HG03469 (cell line): ENCODE measurements around the gene VEGFB.

Source experiments
- ATAC-seq: cut with Tn5 transposase; IDR thresholded peaks from one replicate; pipeline ENCODE4 v1.9.1; 2021; ENCODE audit warnings: mild to moderate bottlenecking, moderate library complexity, moderate number of reproducible peaks; ENCODE audit not compliant: unreplicated experiment

VEGFB gene

DNA sequence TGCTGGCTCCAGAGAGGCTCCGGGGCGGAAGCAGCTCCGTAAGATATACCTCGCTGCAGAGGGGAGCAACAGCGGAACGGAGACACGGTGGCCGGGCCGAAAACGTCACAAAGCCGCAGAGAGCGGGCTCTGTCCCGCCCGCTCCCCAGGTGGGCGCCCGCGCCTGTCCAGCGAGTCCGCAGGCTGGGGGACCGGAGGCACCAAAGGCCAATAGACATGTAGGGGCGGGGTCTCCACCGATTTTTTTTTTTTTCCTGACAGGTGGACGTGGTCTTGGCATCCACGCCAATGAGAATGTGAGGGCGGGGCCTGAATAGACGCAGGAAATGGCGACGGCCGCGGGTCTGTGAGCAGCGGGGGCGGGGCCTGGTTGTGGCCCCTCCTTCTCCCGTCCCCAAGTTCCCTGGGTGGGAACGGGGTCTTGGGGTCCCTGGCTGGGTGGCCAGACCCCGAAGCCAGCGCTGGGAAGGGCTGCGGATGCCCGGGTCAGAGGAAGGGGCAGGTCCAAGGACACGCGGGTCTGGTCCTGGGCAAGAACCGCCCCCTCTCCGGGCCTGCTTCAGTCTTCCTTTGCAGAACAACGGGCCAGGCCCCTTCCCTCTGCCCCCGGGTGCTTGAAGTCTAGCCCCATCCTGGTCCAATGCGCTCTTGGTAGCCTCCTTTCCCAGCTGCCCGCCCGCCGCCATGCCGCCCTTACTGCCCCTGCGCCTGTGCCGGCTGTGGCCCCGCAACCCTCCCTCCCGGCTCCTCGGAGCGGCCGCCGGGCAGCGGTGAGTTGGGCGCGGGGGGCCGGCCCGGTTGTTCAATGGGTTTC lies 4.0 kb upstream of the VEGFB start, which contains the start of gene DNAJC4:
Gene DNAJC4, plus strand, starts transcription at position 378 of the 814 bp plus-strand sequence. Its CDS starts 307 bp downstream, at position 685.
- ATAC-seq = no peak

DNA sequence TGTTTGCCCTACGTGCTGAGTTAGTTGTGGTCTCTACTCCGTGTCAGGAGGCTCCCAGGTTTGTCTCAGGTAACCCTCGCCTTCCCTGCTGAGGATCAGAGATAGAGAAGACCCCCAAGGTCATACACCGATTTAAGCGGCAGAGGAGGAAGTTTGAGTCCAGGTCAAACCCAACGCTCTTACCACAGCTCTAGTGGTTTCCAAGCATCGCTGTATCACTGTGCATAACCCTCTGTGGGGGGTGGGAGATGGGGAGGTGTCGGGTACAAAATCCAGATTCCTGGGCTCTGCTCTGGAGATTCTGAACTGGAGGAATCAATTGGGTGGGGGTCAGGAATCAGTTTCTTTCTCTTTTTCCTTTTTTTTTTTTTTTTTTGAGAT lies 3.4 kb upstream of the VEGFB start:
- ATAC-seq = no peak

DNA sequence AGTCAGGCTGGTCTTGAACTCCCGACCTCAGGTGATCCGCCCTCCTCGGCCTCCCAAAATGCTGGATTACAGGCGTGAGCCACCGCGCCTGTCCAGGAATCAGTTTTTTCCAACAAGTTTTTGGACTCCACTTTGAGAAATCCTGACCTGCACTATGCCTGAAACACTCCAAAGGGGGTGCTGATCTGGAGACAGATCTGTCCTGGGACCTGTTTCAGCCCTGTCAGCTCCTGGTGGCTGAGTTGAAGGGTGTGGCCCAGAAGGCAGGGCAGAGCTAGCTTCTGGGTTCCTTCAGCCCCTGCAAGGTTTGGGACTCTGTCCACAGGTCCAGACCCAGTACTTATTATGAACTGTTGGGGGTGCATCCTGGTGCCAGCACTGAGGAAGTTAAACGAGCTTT lies 2.8 kb upstream of the VEGFB start:
- ATAC-seq = no peak

DNA sequence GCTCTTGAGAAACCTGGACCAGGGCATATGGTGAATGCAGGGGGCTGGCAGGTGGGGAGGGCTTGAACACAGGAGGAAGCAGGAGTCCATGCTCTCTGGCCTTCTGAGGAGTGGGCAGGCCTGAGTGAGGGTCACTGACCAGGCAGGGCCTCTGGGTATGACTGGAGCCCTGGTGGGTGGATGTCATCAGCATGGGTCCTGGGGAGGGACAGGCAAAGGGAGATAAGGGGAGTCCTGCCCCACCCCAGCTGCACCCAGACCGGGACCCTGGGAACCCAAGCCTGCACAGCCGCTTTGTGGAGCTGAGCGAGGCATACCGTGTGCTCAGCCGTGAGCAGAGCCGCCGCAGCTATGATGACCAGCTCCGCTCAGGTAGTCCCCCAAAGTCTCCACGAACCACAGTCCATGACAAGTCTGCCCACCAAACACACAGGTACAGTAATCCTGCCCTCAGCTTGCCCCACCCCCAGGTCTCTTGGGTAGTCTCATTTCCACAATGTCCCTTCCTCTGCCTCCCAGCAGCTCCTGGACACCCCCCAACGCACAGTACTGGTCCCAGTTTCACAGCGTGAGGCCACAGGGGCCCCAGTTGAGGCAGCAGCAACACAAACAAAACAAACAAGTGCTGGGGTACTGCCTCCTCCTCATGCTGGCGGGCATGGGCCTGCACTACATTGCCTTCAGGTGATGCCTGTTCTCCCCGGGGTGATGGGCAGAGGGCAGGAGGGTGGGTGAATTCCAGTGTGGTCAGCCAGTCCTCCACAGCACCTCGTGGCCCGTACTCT lies 2.0 kb upstream of the VEGFB start:
- ATAC-seq = no peak

DNA sequence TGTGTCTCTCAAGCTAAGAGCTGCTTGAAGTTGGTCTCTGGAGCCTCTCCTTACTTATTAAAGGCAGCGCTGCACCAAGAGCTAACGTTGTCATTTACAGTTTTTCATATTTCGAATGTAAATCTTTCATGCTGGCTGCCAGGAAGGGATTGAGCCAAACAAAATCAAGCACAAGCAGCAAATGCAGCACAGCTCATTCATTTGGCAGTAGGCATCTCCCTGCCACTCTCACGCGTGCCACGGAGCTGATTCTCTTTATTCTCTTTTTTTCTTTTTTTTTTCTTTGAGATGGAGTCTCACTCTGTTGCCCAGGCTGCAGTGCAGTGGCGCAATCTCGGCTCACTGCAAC lies 1.4 kb upstream of the VEGFB start:
- ATAC-seq = no peak

DNA sequence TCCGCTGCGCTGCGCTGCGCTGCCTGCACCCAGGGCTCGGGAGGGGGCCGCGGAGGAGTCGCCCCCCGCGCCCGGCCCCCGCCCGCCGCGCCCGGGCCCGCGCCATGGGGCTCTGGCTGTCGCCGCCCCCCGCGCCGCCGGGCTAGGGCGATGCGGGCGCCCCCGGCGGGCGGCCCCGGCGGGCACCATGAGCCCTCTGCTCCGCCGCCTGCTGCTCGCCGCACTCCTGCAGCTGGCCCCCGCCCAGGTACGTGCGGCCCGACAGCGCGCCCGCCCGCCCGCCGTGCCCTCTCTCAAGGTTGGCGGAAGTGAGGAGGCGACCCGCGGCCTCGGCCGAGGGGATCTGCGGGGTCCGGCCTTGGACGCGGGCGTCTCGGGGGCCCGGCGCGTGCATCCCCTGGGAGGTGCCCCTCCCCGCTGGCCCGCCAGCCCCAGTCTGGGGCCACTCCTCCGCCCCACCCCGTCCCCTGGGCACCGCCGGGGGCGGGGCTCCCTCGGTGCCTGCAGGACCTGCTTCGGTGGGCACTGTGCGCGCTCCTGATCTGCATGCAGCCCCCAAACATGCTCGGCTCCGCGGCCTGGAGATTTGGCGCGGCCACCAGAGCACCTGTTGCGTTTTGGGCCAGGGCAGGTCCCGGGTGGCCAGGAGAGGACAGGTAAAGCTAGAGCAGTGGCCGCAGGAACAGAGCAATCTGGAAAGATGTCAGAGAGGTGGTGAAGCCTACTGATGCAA lies 429 bp downstream of the VEGFB start:
- no peak for ATAC-seq

DNA sequence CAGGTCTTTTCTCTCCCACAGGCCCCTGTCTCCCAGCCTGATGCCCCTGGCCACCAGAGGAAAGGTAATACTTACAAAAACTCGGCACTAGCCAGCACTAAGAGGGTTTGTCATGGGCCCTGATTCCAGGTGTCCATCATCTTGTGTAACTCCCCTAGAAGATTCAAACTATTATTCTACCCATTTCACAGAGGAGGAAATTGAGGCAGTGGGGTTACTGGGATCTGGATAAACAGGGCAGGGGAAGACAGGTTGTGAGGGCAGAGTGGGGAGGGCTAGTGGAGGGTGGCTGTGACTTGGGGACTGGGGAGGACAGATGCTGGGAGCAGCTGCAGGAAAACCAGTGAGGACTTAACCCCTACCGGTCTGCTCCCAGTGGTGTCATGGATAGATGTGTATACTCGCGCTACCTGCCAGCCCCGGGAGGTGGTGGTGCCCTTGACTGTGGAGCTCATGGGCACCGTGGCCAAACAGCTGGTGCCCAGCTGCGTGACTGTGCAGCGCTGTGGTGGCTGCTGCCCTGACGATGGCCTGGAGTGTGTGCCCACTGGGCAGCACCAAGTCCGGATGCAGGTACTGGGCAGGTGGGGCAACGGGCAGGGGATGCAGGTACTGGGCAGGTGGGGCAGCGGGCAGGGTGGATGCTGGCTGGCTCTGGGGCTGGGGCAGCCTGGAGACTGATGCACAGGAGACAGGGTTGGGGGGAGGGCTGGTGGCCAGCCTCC lies 1.2 kb downstream of the VEGFB start:
- ATAC-seq = no peak

DNA sequence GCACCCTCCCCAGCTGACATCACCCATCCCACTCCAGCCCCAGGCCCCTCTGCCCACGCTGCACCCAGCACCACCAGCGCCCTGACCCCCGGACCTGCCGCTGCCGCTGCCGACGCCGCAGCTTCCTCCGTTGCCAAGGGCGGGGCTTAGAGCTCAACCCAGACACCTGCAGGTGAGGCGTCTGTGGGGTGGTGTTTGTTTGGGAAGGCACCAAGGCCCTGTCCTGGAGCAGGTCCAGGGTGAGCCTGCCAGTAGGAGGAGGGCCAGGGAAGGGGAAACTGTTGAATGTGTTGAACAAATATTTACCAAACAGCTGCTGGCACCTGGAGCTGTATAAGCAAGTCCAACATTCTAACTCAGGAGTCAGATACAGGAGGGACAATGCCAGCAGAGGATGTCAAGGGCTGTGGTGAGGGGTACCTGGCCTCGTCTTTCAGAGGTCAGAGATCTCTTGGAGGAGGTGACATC lies 3.1 kb downstream of the VEGFB start:
- no peak for ATAC-seq

DNA sequence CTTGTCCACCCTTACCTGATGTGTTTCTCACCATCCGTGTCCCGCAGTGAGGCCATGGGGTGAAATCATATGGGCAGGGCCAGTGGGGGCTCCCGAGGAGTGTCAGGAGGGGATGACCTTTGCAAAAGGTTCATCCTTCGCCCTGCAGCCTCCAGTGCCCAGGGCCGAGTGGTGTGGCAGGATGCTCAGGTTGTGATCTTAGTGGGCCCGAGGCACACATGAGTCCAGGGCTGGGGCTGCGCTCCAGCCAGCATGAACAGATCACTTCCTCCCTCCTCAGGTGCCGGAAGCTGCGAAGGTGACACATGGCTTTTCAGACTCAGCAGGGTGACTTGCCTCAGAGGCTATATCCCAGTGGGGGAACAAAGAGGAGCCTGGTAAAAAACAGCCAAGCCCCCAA lies 3.7 kb downstream of the VEGFB start:
- ATAC-seq = no peak

DNA sequence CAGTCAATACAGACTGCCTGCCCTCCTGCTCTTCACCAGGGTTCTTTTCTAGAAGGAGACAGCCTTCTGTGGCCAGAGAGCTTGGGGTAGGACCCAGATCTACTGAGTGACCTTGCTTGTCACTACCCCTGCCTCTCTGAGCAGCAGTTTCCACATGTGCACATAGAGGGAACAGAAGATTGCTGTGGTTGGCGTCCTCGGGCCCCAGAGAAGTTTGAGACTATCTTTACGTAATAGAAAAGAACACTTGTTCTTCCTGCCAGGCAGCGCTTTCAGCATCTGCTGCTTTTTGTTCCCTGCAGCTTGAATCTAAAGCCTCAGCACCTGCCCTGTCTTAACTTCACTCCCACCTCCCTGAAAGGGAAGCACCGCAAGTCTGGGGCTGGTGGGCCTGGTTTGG lies 4.6 kb downstream of the VEGFB start:
- no peak for ATAC-seq

DNA sequence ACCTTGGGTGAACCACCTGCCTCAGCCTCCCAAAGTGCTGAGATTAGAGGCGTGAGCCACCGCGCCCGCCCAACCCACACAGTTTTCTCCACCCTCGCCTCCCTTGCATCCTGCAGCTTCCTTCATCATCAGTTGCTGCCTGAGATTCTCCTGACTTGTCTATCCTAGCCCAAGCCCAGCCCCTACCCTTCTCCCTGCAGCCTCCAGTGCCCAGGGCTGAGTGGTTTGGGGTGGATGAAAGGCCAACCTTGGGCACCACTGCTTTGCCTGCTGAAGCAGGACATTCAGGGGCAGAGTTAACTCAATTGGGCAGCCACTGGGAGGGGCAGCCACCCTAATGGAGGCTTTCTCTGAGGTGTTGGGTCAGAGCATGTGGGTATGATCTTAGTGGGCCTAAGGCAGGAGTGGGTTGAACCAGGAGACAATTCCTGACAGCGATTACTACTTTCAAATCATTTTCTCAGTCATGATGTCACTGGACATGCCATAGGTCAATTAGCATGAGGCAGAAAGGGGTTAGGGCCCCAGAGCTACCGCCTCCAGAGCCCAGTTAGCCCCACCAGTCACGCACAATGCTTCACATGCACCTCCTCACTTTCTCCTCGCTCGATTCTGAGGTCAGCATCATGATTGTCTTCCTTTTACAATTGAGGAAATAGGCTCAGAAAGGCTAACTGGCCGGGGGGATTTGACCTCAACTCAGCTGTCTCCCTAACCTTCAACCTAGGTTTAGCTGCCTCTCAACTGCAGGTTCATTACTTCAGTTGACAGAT lies 5.5 kb downstream of the VEGFB start:
- no peak for ATAC-seq

DNA sequence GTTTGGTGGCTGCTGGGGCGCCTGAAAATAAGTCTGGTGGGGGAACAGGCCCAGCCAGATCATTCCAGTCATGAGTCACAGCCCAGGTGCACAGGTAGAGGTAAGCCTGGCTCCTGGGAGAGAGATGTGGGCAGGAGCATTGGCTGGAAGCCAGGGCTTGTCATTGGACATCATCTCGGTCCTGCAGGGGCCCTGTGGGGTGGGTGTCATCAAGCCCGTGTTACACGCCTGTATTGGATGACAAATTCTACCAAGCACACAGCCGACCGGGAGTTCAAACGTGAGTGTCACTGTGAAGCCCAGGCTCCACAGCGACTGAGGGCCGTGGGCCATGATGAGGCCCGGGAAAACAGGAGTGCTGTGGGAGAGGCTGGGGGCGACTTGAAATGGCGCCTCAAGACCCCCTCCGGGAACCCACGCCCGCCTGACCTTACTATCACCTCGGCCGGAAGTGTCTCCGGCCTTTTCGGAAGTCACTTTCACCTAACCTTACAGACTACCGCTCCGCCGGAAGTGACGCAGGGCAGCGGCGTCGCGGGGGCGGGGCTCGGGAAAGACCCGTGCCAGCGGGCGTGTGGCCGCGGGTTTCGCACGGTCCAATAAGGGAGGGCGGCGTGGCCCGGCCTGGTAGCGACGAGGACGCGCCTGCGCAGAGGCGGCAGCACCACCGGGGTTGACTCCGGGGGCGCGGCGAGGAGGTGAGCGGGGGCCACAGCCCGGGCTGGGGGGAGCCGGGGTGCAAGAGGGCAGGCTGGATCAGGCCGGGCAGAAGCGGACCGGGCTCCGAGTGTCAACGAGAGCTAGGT lies 6.3 kb downstream of the VEGFB start, which contains the start of gene FKBP2:
Gene FKBP2, plus strand, starts transcription at position 661 of the 806 bp plus-strand sequence. CDS start 1,293 bp downstream, outside the sequence.
- ATAC-seq = peak; percentile 38

DNA sequence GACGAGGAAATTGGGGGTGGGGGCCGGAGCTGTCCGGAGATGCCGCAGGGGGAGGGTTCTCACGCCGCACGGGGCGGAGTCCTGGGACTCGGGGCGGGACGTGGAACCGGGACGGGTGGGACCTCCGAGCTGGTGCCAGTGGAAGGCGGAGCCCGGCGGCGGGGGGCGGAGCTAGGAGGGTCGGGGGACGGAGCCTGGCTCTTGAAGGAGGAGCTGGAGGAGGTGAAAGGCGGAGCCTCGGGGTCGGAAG lies 6.8 kb downstream of the VEGFB start:
- ATAC-seq = peak; percentile 41

DNA sequence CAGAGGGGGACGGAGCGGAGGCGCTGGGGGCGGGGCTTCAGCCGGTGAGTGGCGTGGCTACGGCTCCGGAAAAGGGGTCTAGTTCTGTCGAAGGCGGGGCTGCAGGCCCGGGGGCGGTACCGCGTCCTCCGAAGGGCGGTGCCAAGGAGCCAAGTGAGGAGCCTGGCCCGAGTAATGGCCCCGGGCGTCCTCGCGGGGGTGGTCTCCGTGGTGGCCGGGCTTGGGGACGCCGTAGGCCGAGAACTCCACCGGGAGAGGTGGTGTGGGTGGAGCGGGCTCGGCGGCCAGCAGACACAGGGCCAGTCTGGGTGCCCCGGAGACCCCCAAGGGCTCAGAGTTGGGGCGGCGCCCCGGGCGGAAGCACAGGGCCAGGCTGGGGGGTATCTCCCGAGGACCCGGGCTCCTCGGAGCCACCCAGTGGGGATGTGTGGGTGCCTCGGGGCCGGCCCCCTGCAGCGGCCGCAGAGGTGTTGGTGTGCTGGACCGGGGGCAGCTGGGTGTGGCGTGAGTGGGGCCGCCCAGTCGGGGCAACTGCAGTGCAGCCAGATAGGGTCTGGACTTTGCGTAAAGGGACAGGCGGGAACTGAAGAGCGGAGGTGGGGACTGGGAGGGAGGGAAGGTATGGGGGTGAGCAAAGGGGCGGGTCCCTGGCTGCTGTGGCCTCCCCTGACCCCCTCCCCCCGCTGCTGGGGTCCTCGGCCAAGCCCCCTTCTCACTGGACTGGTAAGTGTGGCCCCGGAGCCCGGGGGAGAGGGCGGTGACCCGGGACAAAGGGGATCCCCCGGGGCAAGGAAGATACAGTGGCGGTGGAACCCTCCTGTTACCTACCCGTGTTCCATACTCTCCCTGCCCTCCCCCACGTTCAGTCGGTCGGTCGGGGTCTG lies 7.3 kb downstream of the VEGFB start:
- peak; percentile 10 for ATAC-seq

DNA sequence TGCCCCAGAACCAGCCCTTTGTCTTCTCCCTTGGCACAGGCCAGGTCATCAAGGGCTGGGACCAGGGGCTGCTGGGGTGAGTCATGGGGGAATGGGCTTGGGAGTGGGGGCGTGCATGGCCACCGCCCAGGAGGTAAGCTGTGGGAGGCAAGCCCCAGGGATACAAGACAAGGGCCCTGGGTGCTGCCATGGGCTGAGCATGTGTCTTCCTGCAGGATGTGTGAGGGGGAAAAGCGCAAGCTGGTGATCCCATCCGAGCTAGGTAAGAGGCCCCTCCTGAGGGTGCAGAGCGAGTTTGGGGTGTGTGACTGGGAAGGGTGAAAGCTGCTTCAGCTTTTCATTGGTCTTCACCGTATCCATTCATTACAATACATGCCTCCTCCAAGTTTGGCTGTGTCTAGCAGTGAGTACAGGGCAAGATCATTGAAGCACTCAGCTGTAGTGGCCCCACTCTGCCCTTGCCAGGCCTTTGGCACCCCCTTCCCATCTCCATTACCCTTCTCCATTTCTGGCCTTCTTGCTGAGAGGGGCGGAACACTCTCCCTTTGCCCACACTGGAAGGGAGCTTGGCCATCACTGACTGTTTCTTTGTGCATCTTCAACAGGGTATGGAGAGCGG lies 9.0 kb downstream of the VEGFB start:
- no peak for ATAC-seq

DNA sequence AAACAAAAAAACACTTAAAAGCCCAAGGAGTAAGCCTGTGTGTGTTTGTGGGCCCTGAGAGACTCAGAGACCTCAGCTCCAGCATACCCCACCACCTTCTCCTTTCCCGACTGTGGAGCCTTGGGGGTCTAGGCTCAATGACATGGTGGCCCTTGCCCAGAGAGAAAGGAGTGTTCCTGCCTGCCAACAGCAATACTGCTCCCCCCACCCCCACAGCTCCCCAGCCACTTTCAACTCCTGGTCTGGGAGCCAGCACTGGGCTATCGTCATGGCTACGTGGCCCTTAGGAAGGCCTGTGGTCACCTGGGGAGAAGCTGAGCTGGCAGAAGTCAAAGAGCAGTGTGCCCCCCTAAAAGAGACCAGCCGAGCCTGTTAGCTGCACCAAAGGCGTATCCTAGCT lies 9.7 kb downstream of the VEGFB start:
- no peak for ATAC-seq

DNA sequence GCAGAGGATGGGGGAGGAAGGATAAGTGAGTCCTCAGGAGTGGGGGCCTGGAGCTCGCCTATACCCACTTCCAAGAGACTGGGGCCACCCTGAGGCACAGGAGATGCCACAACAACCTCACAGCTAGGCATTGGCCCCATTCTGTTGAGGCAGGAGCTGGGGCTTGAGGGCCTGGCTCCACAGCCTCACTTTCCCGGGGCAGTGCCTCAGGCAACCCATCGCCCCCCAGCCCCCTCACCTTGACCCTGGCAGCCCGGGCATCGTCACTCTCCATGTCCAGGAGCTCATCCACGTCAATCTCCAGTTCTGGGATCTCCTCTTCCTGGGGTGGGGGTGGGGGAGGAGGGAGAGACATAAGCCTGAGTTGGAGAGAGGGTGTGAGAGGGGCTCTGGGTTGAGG lies 10.6 kb downstream of the VEGFB start:
- no peak for ATAC-seq

DNA sequence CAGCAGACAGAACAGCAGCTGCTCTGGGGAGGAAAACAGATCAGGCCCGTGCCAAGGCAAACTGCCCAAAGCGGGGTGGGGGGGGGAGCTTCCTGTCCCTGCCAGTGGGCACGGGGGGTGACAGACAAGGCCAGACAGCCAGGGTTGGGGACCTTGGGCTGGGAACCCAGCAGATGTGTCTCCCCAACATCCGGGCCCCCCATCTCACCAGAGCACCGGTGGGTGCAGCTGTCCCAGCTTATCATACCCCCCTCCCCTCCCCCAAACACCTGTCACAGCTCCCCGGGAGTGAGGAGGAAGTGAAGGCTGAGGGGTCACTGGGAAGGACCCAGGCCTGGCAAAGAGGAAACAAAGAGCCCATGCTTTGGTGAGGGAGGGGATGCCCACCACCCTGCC lies 11.0 kb downstream of the VEGFB start:
- ATAC-seq = no peak
